Mesothelial cell of epicardium (in vitro differentiated cells): Measurements from ENCODE around the gene AKNAD1. TPM values are rescaled to one million over a fixed set of nuclear protein-coding genes. Genes with fewer than 3 reads are reported as not detected.
"Not testable (repeated sequence)": the region's sequence is repeated elsewhere in the genome, so short reads cannot be mapped to it uniquely, and the experiment has no call there.

Experiments used
- DNase-seq, 2 experiments: peaks; one replicate each; pipeline ENCODE4 v3.0.0; 2021; ENCODE audit warnings: low spot score in 2 of 2; ENCODE audit not compliant: unreplicated experiment in 2 of 2
- H3K27ac Mint-ChIP-seq: 2 replicates; pipeline ENCODE4 v1.8.0; 2021; ENCODE audit warnings: mixed read lengths
- H3K27me3 Mint-ChIP-seq: 2 replicates; pipeline ENCODE4 v1.8.0; 2021; ENCODE audit warnings: low read depth, mixed read lengths
- H3K36me3 Mint-ChIP-seq: 2 replicates; pipeline ENCODE4 v1.8.0; 2021; ENCODE audit warnings: mixed read lengths
- H3K4me1 Mint-ChIP-seq: 2 replicates; pipeline ENCODE4 v1.8.0; 2021; ENCODE audit warnings: mixed read lengths
- H3K4me3 Mint-ChIP-seq: 2 replicates; pipeline ENCODE4 v1.8.0; 2021; ENCODE audit warnings: mild to moderate bottlenecking, moderate library complexity, mixed read lengths
- H3K9me3 Mint-ChIP-seq: 2 replicates; pipeline ENCODE4 v1.8.0; 2021; ENCODE audit warnings: mixed read lengths
- CTCF ChIP-seq: fragments of 200-600 bp; sonication (generic); IDR thresholded peaks from one replicate; pipeline ENCODE4 v1.5.0; 2021; ENCODE audit warnings: antibody characterized with exemption; ENCODE audit not compliant: unreplicated experiment
- total RNA-seq: library from RNA; stranded (reverse); gene quantifications from 3 replicates; pipeline ENCODE4 v1.2.1, GENCODE V29; 2021

Gene AKNAD1
- total RNA-seq, 1 donor from 2014 or later: not detected

DNA sequence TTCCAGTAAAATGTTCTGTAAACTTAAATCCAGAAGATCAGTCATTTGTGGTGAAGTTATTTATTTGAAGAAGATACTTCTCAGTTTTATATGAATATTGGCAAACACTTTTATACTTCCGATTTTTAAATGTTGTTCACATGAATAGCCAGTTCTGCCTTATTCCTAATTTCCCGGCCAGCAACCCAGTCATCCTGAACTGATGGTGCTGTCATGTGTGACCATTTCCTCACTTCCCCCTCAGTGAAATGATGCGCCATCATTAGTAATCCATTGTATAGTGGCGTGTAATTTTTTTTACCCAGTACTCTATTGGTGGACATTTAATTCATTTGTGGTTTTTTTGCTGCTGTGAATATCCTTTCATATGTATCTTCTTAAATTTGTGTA, 36.2 kb upstream of the AKNAD1 start:
- no peaks in the 10 kb centered on the region for H3K36me3 Mint-ChIP-seq
- H3K27me3 Mint-ChIP-seq: no peaks in the 10 kb centered on the region
- DNase-seq: no peak
- H3K27ac Mint-ChIP-seq: no peak overlapping the region
- no peak for TF ChIP-seq CTCF
- H3K4me3 Mint-ChIP-seq: no peak overlapping the region
- no peaks in the 10 kb centered on the region for H3K9me3 Mint-ChIP-seq
- peaks cover 13% of the 10 kb centered on the region for H3K4me1 Mint-ChIP-seq

GRCh38 chr1:108892356-108893140, 35.7 kb upstream of the AKNAD1 start:
- Mint-ChIP-seq H3K4me3 (no peak overlapping the region), H3K9me3 (no peaks in the 10 kb centered on the region), H3K4me1 (peaks cover 13% of the 10 kb centered on the region), H3K36me3 (no peaks in the 10 kb centered on the region), H3K27ac (no peak overlapping the region), H3K27me3 (no peaks in the 10 kb centered on the region)
- no peak for TF ChIP-seq CTCF
- DNase-seq: no peak

GRCh38 chr1:108889706-108890384, 33.0 kb upstream of the AKNAD1 start:
- no peaks in the 10 kb centered on the region for H3K27me3 Mint-ChIP-seq
- peak overlapping the region; percentile 62 for H3K27ac Mint-ChIP-seq
- H3K4me1 Mint-ChIP-seq: peaks cover 13% of the 10 kb centered on the region
- H3K36me3 Mint-ChIP-seq: no peaks in the 10 kb centered on the region
- H3K9me3 Mint-ChIP-seq: no peaks in the 10 kb centered on the region
- DNase-seq: no peak
- TF ChIP-seq CTCF: no peak
- H3K4me3 Mint-ChIP-seq: no peak overlapping the region

DNA sequence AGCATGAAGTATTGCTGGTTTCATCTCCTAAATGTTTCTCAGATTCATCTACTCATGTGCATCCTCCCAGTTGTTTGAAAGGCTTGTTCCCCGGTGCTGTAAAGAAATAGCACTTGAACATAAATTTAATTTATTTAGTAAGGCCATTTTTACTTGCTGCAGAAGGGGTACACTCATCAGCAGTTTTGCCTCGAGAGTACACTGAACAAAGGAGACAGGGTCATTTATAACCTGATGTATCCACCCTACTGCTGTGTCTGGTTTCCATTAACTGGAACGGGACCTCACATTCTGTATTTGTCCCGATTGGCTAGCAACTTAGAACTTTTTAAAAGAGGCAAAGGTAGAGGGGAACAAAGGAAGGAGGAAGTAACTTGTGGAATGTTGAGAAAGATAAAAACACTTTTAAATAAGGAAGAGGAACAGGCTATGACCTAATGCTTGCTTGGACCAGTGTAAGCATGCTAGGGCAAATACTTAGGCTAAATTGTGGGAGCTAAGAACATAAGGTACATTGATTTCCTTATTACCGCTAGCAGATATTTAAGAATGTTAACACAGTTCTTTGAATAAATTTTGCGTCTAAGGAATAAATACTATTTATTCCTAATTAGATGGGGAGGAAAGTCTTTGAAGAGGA, 32.2 kb upstream of the AKNAD1 start:
- DNase-seq, H3K9me3 Mint-ChIP-seq, H3K27me3 Mint-ChIP-seq, H3K4me3 Mint-ChIP-seq, H3K36me3 Mint-ChIP-seq: not testable (repeated sequence)
- Mint-ChIP-seq H3K27ac (peak overlapping the region; percentile 50), H3K4me1 (peaks cover 13% of the 10 kb centered on the region)

DNA sequence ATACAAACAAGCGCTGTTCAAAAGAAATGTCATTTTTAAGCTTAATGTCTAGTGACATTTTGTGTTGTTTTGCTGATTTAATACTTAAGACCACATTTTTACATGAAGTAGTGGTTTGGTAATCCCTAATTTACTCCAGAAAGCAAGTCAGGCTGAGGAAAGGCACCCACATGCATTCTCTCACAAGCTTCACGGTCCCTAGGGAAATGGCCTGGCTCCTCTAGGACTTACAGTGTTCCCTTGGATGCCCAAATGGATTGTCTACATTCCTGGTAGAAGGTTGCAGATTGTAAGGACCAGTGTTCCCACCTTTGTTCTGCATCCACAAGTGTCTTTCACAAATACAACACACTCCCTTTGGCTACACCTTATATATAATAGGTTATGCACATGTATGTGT, 29.4 kb upstream of the AKNAD1 start:
- Mint-ChIP-seq H3K36me3 (no peaks in the 10 kb centered on the region), H3K27ac (no peak overlapping the region), H3K4me1 (peaks cover 13% of the 10 kb centered on the region), H3K27me3 (no peaks in the 10 kb centered on the region), H3K4me3 (no peak overlapping the region), H3K9me3 (no peaks in the 10 kb centered on the region)
- DNase-seq: no peak
- TF ChIP-seq CTCF: no peak

- Mint-ChIP-seq H3K4me3 (no peak overlapping the region), H3K4me1 (peaks cover 10% of the 10 kb centered on the region), H3K27me3 (no peaks in the 10 kb centered on the region), H3K9me3 (no peaks in the 10 kb centered on the region), H3K36me3 (no peaks in the 10 kb centered on the region), H3K27ac (no peak overlapping the region)
- no peak for DNase-seq
- TF ChIP-seq CTCF: no peak
Measured at GRCh38 chr1:108884968-108885367, 28.1 kb upstream of the AKNAD1 start.
